ENCODE data around the gene HDGFL1. TPM values are rescaled to one million over a fixed set of nuclear protein-coding genes. Genes with fewer than 3 reads are reported as not detected.

The HDGFL1 gene
- polyA plus RNA-seq, 1 donor from 2014 or later, result not detected

DNA sequence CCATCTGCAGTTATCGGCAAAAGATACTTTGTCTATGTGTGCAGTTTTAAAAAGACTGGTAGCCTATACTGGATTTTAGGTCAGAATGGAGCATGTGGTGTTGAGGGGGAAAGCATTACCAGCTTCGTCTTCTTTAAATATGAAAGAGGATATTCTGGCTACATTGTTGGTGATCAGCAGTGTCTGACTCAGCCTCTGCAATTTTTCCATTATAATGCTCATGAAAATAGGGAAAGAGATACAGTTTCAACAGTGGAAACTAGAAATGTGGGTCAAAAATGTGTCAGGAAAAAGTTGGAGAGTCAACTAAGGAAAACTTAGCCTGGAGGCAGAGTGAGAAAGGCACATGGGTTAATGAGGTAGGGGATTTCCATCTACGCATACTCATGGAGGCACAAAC lies 45.2 kb downstream of the HDGFL1 start:
- H3K9me3 ChIP-seq (ENCODE audit: low read length), result no peaks in the 10 kb centered on the region
- H3K27ac ChIP-seq (ENCODE audit: low read length), result no peak overlapping the region
- H4K20me1 ChIP-seq (ENCODE audit: insufficient read depth), result no peaks in the 10 kb centered on the region
- no peaks in the 10 kb centered on the region for H3K36me3 ChIP-seq (ENCODE audit: insufficient read depth, low read length)
- H3K9ac ChIP-seq (ENCODE audit: low read length), result no peak overlapping the region
- no peaks in the 10 kb centered on the region for H3K27me3 ChIP-seq (ENCODE audit: insufficient read depth, low read depth, low read length)
- H3F3A ChIP-seq (ENCODE audit: insufficient read depth, low read length, poor library complexity, severe bottlenecking), result no peaks in the 10 kb centered on the region
- H3K79me2 ChIP-seq (replicated peaks; ENCODE audit: insufficient read depth, low read length), result no peaks in the 10 kb centered on the region
- no peaks in the 10 kb centered on the region for H3K9me2 ChIP-seq (ENCODE audit: insufficient read depth, low read length)
- no peak for TF ChIP-seq POLR2AphosphoS5 (IDR thresholded peaks at IDR 0.05)
- TF ChIP-seq EZH2 (IDR thresholded peaks at IDR 0.05; ENCODE audit: borderline replicate concordance, insufficient read depth, low read length, poor library complexity, severe bottlenecking), result no peak
- TF ChIP-seq EP300 (conservative IDR thresholded peaks at IDR 0.05; ENCODE audit: poor library complexity, severe bottlenecking), result no peak
- TF ChIP-seq, protein P1, sequence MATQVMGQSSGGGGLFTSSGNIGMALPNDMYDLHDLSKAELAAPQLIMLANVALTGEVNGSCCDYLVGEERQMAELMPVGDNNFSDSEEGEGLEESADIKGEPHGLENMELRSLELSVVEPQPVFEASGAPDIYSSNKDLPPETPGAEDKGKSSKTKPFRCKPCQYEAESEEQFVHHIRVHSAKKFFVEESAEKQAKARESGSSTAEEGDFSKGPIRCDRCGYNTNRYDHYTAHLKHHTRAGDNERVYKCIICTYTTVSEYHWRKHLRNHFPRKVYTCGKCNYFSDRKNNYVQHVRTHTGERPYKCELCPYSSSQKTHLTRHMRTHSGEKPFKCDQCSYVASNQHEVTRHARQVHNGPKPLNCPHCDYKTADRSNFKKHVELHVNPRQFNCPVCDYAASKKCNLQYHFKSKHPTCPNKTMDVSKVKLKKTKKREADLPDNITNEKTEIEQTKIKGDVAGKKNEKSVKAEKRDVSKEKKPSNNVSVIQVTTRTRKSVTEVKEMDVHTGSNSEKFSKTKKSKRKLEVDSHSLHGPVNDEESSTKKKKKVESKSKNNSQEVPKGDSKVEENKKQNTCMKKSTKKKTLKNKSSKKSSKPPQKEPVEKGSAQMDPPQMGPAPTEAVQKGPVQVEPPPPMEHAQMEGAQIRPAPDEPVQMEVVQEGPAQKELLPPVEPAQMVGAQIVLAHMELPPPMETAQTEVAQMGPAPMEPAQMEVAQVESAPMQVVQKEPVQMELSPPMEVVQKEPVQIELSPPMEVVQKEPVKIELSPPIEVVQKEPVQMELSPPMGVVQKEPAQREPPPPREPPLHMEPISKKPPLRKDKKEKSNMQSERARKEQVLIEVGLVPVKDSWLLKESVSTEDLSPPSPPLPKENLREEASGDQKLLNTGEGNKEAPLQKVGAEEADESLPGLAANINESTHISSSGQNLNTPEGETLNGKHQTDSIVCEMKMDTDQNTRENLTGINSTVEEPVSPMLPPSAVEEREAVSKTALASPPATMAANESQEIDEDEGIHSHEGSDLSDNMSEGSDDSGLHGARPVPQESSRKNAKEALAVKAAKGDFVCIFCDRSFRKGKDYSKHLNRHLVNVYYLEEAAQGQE (IDR thresholded peaks at IDR 0.05; ENCODE audit: borderline replicate concordance), result no peak
- no peak for TF ChIP-seq MXI1 (conservative IDR thresholded peaks at IDR 0.05; ENCODE audit: poor library complexity, severe bottlenecking)
- no peak for TF ChIP-seq TAF1 (IDR thresholded peaks at IDR 0.05; ENCODE audit: low read depth)
- no peak for TF ChIP-seq RAD21 (conservative IDR thresholded peaks at IDR 0.05)
- TF ChIP-seq SMC3 (conservative IDR thresholded peaks at IDR 0.05; ENCODE audit: poor library complexity), result no peak
- TF ChIP-seq, protein P2, sequence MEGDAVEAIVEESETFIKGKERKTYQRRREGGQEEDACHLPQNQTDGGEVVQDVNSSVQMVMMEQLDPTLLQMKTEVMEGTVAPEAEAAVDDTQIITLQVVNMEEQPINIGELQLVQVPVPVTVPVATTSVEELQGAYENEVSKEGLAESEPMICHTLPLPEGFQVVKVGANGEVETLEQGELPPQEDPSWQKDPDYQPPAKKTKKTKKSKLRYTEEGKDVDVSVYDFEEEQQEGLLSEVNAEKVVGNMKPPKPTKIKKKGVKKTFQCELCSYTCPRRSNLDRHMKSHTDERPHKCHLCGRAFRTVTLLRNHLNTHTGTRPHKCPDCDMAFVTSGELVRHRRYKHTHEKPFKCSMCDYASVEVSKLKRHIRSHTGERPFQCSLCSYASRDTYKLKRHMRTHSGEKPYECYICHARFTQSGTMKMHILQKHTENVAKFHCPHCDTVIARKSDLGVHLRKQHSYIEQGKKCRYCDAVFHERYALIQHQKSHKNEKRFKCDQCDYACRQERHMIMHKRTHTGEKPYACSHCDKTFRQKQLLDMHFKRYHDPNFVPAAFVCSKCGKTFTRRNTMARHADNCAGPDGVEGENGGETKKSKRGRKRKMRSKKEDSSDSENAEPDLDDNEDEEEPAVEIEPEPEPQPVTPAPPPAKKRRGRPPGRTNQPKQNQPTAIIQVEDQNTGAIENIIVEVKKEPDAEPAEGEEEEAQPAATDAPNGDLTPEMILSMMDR (IDR thresholded peaks at IDR 0.05; ENCODE audit: poor library complexity, severe bottlenecking), result no peak
- H3K4me3 ChIP-seq (ENCODE audit: low read length), result no peak overlapping the region
- H3K4me2 ChIP-seq (ENCODE audit: low read length), result no peak overlapping the region
- no peak overlapping the region for H2AFZ ChIP-seq (ENCODE audit: low read depth, low read length)

DNA sequence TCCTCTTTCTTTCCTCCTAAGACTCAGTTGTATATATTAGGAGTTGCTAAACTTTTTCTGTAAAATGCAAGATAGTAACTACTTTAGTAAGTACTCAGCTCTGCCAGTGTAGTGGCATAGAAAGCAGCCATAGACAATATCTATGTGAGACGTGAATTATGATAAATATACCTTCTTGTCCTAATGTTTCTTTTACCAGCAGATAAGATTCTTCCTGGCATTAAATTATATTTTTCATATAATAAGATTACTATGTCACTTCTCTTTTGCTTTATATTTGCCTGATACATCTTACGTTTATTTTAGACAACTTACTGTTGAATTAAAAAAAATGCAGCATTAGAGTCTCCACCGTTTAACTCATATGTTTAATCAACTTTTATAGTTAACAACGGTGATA lies 51.7 kb downstream of the HDGFL1 start:
- no peak overlapping the region for H3K4me2 ChIP-seq (ENCODE audit: low read length)
- no peaks in the 10 kb centered on the region for H4K20me1 ChIP-seq (ENCODE audit: insufficient read depth)
- no peak overlapping the region for H3K4me3 ChIP-seq (ENCODE audit: low read length)
- H3K27me3 ChIP-seq (ENCODE audit: insufficient read depth, low read depth, low read length), result no peaks in the 10 kb centered on the region
- H3K9me2 ChIP-seq (ENCODE audit: insufficient read depth, low read length), result no peaks in the 10 kb centered on the region
- H3K27ac ChIP-seq (ENCODE audit: low read length), result no peak overlapping the region
- peaks cover 7% of the 10 kb centered on the region for H3F3A ChIP-seq (ENCODE audit: insufficient read depth, low read length, poor library complexity, severe bottlenecking)
- H3K79me2 ChIP-seq (replicated peaks; ENCODE audit: insufficient read depth, low read length), result no peaks in the 10 kb centered on the region
- no peak overlapping the region for H2AFZ ChIP-seq (ENCODE audit: low read depth, low read length)
- no peak overlapping the region for H3K9ac ChIP-seq (ENCODE audit: low read length)
- H3K36me3 ChIP-seq (ENCODE audit: insufficient read depth, low read length), result no peaks in the 10 kb centered on the region
- no peaks in the 10 kb centered on the region for H3K9me3 ChIP-seq (ENCODE audit: low read length)
- no peak for TF ChIP-seq EP300 (conservative IDR thresholded peaks at IDR 0.05; ENCODE audit: poor library complexity, severe bottlenecking)
- no peak for TF ChIP-seq MXI1 (conservative IDR thresholded peaks at IDR 0.05; ENCODE audit: poor library complexity, severe bottlenecking)
- TF ChIP-seq, protein P2 (IDR thresholded peaks at IDR 0.05; ENCODE audit: poor library complexity, severe bottlenecking), result no peak
- no peak for TF ChIP-seq EZH2 (IDR thresholded peaks at IDR 0.05; ENCODE audit: borderline replicate concordance, insufficient read depth, low read length, poor library complexity, severe bottlenecking)
- TF ChIP-seq, protein P1 (IDR thresholded peaks at IDR 0.05; ENCODE audit: borderline replicate concordance), result no peak
- TF ChIP-seq TAF1 (IDR thresholded peaks at IDR 0.05; ENCODE audit: low read depth), result no peak
- TF ChIP-seq RAD21 (conservative IDR thresholded peaks at IDR 0.05), result no peak
- TF ChIP-seq POLR2AphosphoS5 (IDR thresholded peaks at IDR 0.05), result no peak
- TF ChIP-seq SMC3 (conservative IDR thresholded peaks at IDR 0.05; ENCODE audit: poor library complexity), result no peak
